ENCODE measurements around the gene OLIG2. TPM values are rescaled to one million over a fixed set of nuclear protein-coding genes. Genes with fewer than 3 reads are reported as not detected.

The OLIG2 gene
- total RNA-seq, 2 donors from 2014 or later: not detected

GRCh38 chr21:33018707-33019465 is 6.8 kb upstream of the OLIG2 start:
- ATAC-seq (no peak), DNase-seq (no peak)
- intact Hi-C loops (cut with DNase I, micrococcal nuclease): no loop called here

- DNase-seq (no peak), ATAC-seq (no peak)
- intact Hi-C loops (cut with DNase I, micrococcal nuclease): no loop called here
Measured at GRCh38 chr21:33019516-33019884, 6.2 kb upstream of the OLIG2 start.

GRCh38 chr21:33019885-33020557 is 5.7 kb upstream of the OLIG2 start:
- DNase-seq: no peak
- no peak for ATAC-seq
- intact Hi-C loops (cut with DNase I, micrococcal nuclease): no loop called here

- intact Hi-C loops (cut with DNase I, micrococcal nuclease): no loop called here
- ATAC-seq (no peak), DNase-seq (no peak)
Measured at GRCh38 chr21:33020558-33021100, 5.1 kb upstream of the OLIG2 start.

- DNase-seq (no peak), ATAC-seq (no peak)
- intact Hi-C loops (cut with DNase I, micrococcal nuclease): no loop called here
Measured at GRCh38 chr21:33021150-33021549, 4.6 kb upstream of the OLIG2 start.

- DNase-seq: no peak
- intact Hi-C loops (cut with DNase I, micrococcal nuclease): no loop called here
- no peak for ATAC-seq
Measured at GRCh38 chr21:33021667-33022066, 4.1 kb upstream of the OLIG2 start.

GRCh38 chr21:33022489-33022827 is 3.3 kb upstream of the OLIG2 start:
- DNase-seq: no peak
- no peak for ATAC-seq
- intact Hi-C loops (cut with DNase I, micrococcal nuclease): no loop called here

GRCh38 chr21:33022828-33023573 is 2.7 kb upstream of the OLIG2 start:
- intact Hi-C loops (cut with DNase I, micrococcal nuclease): no loop called here
- no peak for ATAC-seq
- DNase-seq: no peak

- DNase-seq (no peak), ATAC-seq (no peak)
- intact Hi-C loops (cut with DNase I, micrococcal nuclease): no loop called here
Measured at GRCh38 chr21:33023574-33024200, 2.0 kb upstream of the OLIG2 start.

GRCh38 chr21:33024201-33025103 is 1.3 kb upstream of the OLIG2 start:
- no peak for DNase-seq
- no peak for ATAC-seq
- intact Hi-C loops (cut with DNase I, micrococcal nuclease): no loop called here

GRCh38 chr21:33025106-33025488 is 638 bp upstream of the OLIG2 start:
- ATAC-seq: no peak
- DNase-seq: no peak
- intact Hi-C loops (cut with DNase I, micrococcal nuclease): no loop called here

GRCh38 chr21:33026443-33026858 is 716 bp downstream of the OLIG2 start:
- no peak for ATAC-seq
- intact Hi-C loops (cut with DNase I, micrococcal nuclease): no loop called here
- DNase-seq: no peak

- ATAC-seq: no peak
- DNase-seq: no peak
- intact Hi-C loops (cut with DNase I, micrococcal nuclease): no loop called here
Measured at GRCh38 chr21:33026878-33027400, 1.2 kb downstream of the OLIG2 start.

- intact Hi-C loops (cut with DNase I, micrococcal nuclease): no loop called here
- DNase-seq (no peak), ATAC-seq (no peak)
Measured at GRCh38 chr21:33027401-33028286, 1.9 kb downstream of the OLIG2 start.

- DNase-seq (no peak), ATAC-seq (no peak)
- intact Hi-C loops (cut with DNase I, micrococcal nuclease): no loop called here
Measured at GRCh38 chr21:33028287-33028670, 2.5 kb downstream of the OLIG2 start.

GRCh38 chr21:33028773-33029384 is 3.1 kb downstream of the OLIG2 start:
- DNase-seq (no peak), ATAC-seq (no peak)
- intact Hi-C loops (cut with DNase I, micrococcal nuclease): no loop called here

GRCh38 chr21:33029385-33029921 is 3.7 kb downstream of the OLIG2 start:
- DNase-seq (no peak), ATAC-seq (no peak)
- intact Hi-C loops (cut with DNase I, micrococcal nuclease): no loop called here
